DOHH2 (cell line): ENCODE data around the gene ELL2.

Experiments
- H3F3A ChIP-seq: fragments of 200-600 bp; sonication (generic), shearing (Covaris generic); 2 replicates; pipeline ENCODE4 v1.6.0; 2016; ENCODE audit warnings: antibody characterized with exemption, mild to moderate bottlenecking; ENCODE audit not compliant: control insufficient read depth, insufficient read depth
- H3K27ac ChIP-seq: fragments of 200-600 bp; sonication (generic); 2 replicates; pipeline ENCODE4 v1.5.1; 2014; ENCODE audit warnings: low read depth, mild to moderate bottlenecking, low read length, moderate library complexity
- H3K27me3 ChIP-seq: fragments of 200-600 bp; sonication (generic); 2 replicates; pipeline ENCODE4 v1.6.1; 2014; ENCODE audit warnings: mild to moderate bottlenecking, low read length, mixed read lengths; ENCODE audit not compliant: control insufficient read depth
- H3K36me3 ChIP-seq: fragments of 200-600 bp; sonication (generic); 2 replicates; pipeline ENCODE4 v1.6.1; 2014; ENCODE audit warnings: mild to moderate bottlenecking, low read length, moderate library complexity, mixed read lengths; ENCODE audit not compliant: control insufficient read depth
- H3K4me1 ChIP-seq: fragments of 200-600 bp; sonication (generic); 2 replicates; pipeline ENCODE4 v1.6.1; 2014; ENCODE audit warnings: mild to moderate bottlenecking, low read length, mixed read lengths; ENCODE audit not compliant: control insufficient read depth
- H3K4me2 ChIP-seq: fragments of 200-600 bp; sonication (generic); 2 replicates; pipeline ENCODE4 v1.6.0; 2014; ENCODE audit warnings: mild to moderate bottlenecking, low read length, moderate library complexity
- H3K4me3 ChIP-seq: fragments of 200-600 bp; sonication (generic); 2 replicates; pipeline ENCODE4 v1.5.1; 2014; ENCODE audit warnings: mild to moderate bottlenecking, low read length, mixed read lengths
- H3K79me2 ChIP-seq: fragments of 200-600 bp; sonication (generic); 2 replicates; pipeline ENCODE4 v1.6.1; 2014; ENCODE audit warnings: mild to moderate bottlenecking, low read length, mixed read lengths; ENCODE audit not compliant: control insufficient read depth
- H3K9me2 ChIP-seq: fragments of 200-600 bp; sonication (generic); replicated peaks from 2 replicates; pipeline ENCODE4 v1.6.1; 2014; ENCODE audit warnings: mild to moderate bottlenecking, low read length, mixed read lengths; ENCODE audit not compliant: control insufficient read depth
- H3K9me3 ChIP-seq: fragments of 200-600 bp; sonication (generic); 2 replicates; pipeline ENCODE4 v1.6.1; 2014; ENCODE audit warnings: antibody characterized with exemption, low read length, mixed read lengths; ENCODE audit not compliant: control insufficient read depth, insufficient read depth
- H4K20me1 ChIP-seq: fragments of 200-600 bp; sonication (generic); 2 replicates; pipeline ENCODE4 v1.6.0; 2014; ENCODE audit warnings: low read depth, mild to moderate bottlenecking, antibody characterized with exemption, low read length, moderate library complexity; ENCODE audit not compliant: control insufficient read depth, insufficient read depth
- EZH2phosphoT487 ChIP-seq: fragments of 200-600 bp; sonication (generic); IDR thresholded peaks from 2 replicates; pipeline ENCODE4 v1.6.1; 2017; ENCODE audit warnings: borderline replicate concordance, mild to moderate bottlenecking, antibody characterized with exemption, low read length, moderate library complexity, mixed read lengths
- TF ChIP-seq, protein P1 (sequence below): fragments of 200-600 bp; sonication (generic); IDR thresholded peaks from one replicate; pipeline ENCODE4 v1.5.1; 2014; ENCODE audit warnings: antibody characterized with exemption, mild to moderate bottlenecking, low read depth, low read length; ENCODE audit not compliant: poor library complexity, severe bottlenecking

The ELL2 gene

DNA sequence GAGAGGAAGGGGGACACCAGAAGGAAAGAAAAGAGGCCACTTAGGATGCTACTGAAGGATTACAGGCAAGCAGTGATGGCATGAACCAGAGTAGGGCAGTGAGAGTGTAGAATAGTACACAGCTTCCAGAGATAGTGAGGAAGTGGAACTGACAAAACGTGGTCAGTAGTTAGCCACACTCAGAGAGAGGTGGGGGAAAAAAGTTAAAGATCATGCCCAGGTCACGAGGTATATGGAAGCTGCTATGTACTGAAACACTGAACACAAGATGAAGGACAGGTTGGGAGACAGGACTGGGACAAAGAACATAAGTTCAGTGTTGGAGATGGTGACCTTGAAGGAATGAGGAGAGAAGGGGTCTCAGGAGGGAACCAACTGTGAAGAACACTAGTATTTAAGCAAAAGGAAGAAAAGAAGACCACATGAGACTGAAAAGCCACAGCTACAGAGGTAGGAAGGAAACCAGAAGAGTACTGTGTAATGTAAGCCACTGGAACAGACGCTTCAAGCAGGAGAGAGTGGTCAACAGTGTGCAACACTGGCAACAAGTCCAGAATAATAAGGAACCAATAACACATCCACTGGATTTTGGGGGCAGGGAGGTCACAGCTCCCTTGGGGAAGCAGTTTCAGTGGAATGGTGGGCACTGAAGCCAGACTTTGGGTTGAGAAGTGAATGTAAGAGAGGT is 45.5 kb downstream of the ELL2 start:
- TF ChIP-seq, protein P1, sequence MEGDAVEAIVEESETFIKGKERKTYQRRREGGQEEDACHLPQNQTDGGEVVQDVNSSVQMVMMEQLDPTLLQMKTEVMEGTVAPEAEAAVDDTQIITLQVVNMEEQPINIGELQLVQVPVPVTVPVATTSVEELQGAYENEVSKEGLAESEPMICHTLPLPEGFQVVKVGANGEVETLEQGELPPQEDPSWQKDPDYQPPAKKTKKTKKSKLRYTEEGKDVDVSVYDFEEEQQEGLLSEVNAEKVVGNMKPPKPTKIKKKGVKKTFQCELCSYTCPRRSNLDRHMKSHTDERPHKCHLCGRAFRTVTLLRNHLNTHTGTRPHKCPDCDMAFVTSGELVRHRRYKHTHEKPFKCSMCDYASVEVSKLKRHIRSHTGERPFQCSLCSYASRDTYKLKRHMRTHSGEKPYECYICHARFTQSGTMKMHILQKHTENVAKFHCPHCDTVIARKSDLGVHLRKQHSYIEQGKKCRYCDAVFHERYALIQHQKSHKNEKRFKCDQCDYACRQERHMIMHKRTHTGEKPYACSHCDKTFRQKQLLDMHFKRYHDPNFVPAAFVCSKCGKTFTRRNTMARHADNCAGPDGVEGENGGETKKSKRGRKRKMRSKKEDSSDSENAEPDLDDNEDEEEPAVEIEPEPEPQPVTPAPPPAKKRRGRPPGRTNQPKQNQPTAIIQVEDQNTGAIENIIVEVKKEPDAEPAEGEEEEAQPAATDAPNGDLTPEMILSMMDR = no peak
- TF ChIP-seq EZH2phosphoT487 = no peak
- H3K27me3 ChIP-seq = peaks cover 4% of the 10 kb centered on the region; the same call in 1 of the 2 replicates
- H3K36me3 ChIP-seq = no peaks in the 10 kb centered on the region
- no peak overlapping the region for H3K4me2 ChIP-seq
- no peaks in the 10 kb centered on the region for H3K9me2 ChIP-seq
- H3K27ac ChIP-seq = no peak overlapping the region
- no peaks in the 10 kb centered on the region for H4K20me1 ChIP-seq
- no peaks in the 10 kb centered on the region for H3K9me3 ChIP-seq
- H3F3A ChIP-seq = no peaks in the 10 kb centered on the region
- H3K79me2 ChIP-seq = no peaks in the 10 kb centered on the region
- H3K4me3 ChIP-seq = no peak overlapping the region
- no peaks in the 10 kb centered on the region for H3K4me1 ChIP-seq

DNA sequence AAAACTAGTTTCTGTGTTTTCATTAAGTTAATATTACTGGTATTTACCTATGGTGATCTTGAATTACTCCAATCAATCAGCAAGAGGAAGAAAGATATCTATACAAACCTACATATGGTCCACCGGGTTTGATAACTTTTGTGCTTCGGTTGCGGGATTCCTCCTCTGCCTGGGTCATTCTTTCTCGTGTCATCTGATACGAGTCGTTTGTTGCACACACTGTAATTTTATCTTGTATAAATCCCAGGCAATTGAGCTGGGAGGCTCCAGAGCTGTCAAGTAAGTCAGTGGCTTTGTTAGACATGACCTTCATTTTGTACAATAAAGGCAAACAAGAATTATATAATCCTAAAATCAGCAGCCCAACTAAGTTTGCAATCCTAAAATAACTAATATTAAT is 48.0 kb downstream of the ELL2 start:
- Histone ChIP-seq H3K9me3 (no peaks in the 10 kb centered on the region), H3K36me3 (no peaks in the 10 kb centered on the region), H3K27me3 (peaks cover 4% of the 10 kb centered on the region; the same call in 1 of the 2 replicates), H3K4me1 (no peaks in the 10 kb centered on the region), H3K79me2 (no peaks in the 10 kb centered on the region), H3K9me2 (no peaks in the 10 kb centered on the region), H3K4me3 (no peak overlapping the region), H3K4me2 (no peak overlapping the region), H4K20me1 (no peaks in the 10 kb centered on the region), H3K27ac (no peak overlapping the region), H3F3A (no peaks in the 10 kb centered on the region)
- TF ChIP-seq, protein P1 = no peak
- no peak for TF ChIP-seq EZH2phosphoT487

DNA sequence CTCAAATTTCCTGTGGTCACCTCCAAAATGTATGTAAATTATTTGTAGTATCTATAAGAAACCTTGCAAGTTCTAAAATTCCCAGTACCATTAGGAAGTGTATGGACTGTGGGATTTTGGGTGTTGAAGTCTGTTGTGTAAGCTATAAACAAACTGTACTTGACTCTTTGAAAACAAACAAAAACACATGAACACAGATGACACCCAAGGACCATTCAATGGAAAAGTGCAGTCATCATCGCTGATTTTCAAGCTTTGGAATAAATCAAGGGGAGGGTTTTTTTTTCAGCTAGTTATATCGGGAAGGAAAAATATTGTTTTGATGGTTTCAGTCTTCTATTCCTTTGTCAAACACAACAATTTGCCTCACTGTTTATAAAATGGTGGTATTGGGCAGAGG is 49.6 kb downstream of the ELL2 start:
- no peak for TF ChIP-seq EZH2phosphoT487
- TF ChIP-seq, protein P1 = no peak
- Histone ChIP-seq H3K4me3 (no peak overlapping the region), H3F3A (no peaks in the 10 kb centered on the region), H3K79me2 (no peaks in the 10 kb centered on the region), H4K20me1 (no peaks in the 10 kb centered on the region), H3K27me3 (peaks cover 4% of the 10 kb centered on the region; the same call in 1 of the 2 replicates), H3K9me3 (no peaks in the 10 kb centered on the region), H3K4me2 (no peak overlapping the region), H3K27ac (no peak overlapping the region), H3K4me1 (no peaks in the 10 kb centered on the region), H3K9me2 (no peaks in the 10 kb centered on the region), H3K36me3 (no peaks in the 10 kb centered on the region)
